Middle frontal gyrus (tissue), 1 donor: ENCODE measurements around the gene VARS1.
"Not testable (repeated sequence)": the region's sequence is repeated elsewhere in the genome, so short reads cannot be mapped to it uniquely, and the experiment has no call there.

Experiments
- DNase-seq: peaks from one replicate; pipeline ENCODE4 v3.0.0-alpha.2; 2015; ENCODE audit warnings: low spot score; ENCODE audit errors: extremely low spot score

VARS1 gene

DNA sequence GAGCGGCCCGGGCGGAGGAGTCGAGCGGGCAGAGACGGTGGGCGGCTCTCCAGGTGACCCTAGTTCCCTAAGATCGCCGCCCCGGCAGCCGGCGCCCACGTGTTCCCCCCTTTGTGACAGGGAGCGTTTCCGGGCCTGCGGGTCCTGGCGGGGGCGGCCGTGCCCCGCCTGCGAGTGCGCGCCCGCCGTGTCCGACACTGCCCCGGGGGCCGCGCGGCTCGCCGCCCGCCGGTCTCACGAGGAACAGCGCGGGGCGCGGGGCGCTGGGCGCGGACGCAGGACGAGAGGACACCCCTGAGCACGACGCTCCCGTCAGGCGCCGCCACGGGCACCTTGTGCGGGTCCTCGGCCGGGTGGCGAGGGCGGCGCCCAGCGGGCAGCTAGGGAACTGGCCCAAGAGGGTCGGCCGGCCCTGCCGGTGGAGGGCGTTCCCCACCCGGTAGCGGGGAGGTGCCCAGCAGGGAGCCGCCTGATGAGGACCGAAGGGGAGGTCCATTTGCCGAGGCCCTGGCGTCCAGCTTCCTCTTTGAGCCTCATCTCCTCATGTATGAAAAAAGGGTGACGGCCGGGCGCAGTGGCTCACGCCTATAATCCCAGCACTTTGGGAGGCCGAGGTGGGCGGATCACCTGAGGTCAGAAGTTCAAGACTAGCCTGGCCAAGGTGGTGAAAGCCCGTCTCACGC, at the start of gene VARS1:
Gene VARS1 (minus strand): TSS at position 137 of the 683 bp plus-strand sequence. CDS start 535 bp downstream, outside the sequence.
- DNase-seq, result peak; percentile 82

DNA sequence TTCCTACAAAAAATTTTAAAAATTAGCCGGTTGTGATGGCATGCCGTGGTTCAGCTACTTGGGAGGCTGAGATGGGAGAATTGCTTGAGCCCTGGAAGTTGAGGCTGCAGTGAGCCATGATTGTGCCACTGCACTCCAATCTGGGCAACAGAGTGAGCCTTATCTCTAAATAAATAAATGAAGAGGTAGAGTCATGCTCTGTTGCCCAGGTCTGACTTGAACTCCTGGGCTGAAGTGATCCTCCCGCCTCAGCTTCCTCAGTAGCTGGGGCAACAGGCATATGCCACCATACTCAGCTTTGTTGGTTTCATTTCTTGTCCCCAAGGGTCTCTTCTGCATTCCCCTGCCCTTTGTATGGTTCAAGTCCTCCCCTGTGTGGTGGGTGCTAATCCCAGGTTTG, 49.0 kb upstream of the VARS1 start:
- DNase-seq, result no peak

DNA sequence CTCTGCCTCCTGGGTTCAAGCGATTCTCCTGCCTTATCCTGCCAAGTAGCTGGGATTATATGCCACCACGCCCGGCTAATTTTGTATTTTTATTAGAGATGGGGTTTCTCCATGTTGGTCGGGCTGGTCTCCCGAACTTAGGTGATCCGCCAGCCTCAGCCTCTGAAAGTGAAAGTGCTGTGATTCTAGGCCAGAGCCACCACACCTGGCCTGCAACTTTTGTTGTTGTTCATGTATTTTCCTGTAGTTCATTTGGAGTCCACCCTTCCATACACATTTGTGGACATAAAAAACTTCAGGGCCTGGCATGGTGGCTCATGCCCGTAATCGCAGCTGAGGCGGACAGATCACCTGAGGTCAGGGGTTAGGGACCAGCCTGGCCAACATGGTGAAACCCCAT, 46.5 kb upstream of the VARS1 start:
- no peak for DNase-seq

DNA sequence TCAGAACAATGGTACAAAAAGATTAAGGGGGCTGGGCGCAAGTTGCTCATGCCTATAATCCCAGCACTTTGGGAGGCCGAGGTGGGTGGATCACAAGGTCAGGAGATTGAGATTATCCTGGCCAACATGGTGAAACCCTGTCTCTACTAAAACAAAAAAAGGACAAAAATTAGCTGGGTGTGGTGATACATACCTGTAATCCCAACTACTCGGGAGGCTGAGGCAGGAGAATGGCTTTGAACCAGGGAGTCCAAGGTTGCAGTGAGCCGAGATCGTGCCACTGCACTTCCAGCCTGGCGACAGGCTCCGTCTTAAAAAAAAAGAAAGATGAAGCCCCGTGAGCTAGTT, 44.2 kb upstream of the VARS1 start:
- DNase-seq, result not testable (repeated sequence)

DNA sequence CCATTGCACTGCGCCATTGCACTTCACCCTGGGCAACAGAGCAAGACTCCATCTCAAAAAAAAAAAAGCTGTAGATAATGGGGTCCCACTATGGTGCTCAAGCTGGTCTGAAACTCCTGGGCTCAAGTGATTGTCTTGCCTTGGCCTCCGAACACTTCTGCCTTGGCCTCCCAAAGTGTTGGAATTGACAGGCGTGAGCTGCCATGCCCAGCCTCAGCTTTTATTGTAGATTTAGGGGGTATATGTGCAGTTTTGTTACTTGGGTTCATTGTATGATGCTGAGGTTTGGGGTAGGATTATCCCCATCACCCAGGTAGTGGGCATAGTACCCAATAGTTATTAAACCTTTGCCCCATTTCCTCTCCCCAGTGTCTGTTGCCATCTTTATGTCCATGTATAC, 43.4 kb upstream of the VARS1 start:
- DNase-seq, result no peak

DNA sequence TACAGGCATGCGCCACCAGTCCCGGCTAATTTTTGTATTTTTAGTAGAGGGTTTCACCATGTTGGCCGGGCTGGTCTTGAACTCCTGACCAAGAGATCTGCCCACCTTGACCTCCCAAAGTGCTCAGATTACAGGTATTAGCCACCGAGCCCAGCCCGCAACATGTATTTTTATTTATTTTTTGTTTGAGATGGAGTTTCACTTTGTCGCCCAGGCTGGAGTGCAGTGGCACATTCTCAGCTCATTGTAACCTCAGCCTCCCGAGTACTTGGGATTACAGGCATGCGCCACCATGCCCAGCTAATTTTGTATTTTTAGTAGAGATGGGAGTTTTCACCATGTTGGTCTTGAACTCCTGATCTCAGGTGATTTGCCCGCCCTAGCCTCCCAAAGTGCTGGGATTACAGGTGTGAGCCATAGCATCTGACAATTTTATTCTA, 42.6 kb upstream of the VARS1 start:
- DNase-seq, result not testable (repeated sequence)

DNA sequence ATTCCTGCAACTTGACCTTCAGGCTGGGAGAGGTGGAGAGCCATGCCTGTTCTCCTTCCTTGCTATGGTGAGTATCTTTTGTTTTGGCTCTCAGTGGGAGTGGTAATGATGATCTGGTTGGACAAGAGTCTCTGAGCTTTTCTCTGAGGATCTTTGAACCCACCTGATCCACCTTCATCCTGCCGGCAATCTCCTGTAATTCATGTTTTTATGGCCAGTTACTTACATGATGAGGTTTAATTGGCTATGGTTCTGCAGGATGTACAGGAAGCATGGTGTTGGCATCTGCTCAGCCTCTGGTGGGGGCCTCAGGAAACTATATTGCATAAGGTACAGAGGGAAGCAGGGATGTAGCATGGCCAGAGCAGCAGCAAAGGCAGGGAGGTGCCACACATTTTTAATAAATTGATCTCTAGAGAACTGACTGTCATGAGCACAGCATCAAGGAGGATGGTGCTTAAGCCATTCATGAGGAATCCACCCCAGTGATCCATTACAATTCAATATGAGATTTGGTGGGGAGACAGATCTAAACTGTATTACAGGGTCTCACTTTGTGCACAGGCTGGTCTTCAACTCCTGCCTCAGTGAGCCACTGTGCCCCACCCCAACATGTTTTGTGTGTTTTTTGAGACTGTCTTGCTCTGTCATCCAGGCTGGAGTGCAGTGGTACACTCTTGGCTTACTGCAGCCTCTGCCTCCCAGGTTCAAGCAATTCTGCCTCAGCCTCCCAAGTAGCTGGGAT, 42.0 kb upstream of the VARS1 start:
- DNase-seq, result no peak

DNA sequence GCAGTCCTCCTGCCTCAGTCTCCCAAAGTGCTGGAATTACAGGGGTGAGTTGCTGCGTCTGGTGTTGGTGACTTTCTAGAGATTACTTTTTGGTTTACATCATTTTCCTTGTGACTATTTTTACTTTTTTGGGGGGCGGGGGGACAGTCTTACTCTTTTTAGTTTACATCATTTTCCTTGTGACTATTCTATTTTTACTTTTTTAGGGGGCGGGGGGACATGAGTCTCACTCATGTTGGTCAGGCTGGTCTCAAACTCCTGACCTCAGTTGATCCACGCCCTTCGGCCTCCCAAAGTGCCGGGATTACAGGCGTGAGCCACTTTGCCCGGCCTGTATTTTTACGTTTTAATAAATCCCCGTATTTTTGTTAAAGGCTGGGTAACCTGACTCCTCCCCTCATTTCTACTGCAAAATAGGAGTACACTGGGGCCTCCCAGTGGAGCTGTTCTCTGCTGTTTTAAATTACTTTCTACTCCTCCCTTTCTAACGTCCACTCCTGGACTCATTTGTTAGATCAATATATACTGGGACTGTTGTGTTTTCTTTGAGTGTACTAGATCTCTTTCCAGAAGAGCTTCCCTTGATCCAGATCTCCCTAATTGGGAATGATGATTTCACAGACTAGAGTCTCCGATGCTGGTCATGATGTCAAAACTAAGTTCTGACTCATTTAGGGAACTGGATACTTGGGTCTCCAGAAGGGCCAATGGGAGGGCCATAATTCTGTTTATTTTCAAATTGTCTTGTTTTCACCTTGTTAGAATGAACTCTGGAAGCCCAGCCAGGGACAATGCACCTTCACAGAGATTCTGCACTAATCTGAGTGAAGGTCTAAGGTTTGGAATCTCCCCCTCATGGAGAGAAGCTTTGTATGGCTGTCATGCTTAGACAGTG, 41.2 kb upstream of the VARS1 start:
- no peak for DNase-seq

DNA sequence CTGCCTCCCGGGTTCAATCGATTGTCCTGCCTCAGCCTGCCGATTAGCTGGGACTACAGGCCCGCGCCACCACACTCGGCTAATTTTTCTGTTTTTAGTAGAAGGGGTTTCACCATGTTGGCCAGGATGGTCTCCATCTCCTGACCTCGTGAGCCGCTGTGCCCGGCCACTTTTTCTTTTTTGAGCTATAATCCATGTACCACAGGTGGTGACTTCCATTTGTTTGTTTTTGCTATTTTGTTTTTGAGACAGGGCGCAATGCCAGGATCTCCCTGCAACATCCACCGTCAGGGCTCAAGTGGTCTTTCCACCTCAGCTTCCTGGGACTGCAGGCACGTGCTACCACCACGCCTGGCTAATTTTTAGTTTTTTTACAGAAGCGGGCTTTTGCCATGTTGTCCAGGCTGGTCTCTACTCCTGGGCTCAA, 40.5 kb upstream of the VARS1 start:
- no peak for DNase-seq

DNA sequence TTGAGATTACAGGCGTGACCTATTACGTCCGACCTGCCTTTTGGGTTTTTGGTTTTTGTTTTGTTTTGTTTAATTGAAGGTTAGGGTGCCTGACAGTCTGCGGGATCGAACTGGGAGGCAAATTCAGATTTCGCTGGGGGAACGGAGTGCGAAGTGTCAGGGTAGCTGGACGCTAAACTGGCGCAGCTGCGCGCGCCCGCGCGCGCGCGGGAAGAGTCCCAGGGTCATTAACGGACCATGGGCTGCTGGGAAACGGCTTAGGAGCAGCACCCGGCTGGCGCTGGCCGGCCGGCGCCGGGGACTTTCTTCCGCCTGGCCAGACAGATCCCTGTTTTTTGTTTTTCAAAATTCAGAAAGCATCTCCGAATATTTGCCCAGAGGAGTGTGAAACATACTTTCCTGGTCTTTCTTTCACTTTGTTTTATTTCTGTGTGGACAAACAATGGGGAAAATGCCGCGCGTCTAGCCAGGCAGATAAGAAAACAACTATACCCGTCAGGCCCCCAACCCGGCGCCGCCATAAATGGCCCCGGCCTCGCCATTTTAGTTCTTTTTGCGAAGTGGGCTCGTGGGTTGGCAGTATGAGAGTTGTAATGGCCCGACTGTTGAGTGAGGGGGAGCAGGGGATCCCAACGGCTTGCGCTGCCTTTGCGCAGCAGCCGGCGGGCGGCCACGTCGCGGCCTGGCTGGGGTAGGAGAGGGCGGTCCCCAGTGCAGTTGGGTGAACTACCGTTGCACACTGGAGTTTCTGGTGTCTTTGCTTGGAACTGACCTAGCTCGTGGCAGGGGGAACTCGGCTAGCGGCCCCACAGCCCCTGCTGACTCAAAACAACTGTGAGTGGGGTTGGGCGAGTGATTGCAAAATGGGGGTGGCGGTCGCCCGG, 39.1 kb upstream of the VARS1 start:
- DNase-seq, result peak; percentile 78

DNA sequence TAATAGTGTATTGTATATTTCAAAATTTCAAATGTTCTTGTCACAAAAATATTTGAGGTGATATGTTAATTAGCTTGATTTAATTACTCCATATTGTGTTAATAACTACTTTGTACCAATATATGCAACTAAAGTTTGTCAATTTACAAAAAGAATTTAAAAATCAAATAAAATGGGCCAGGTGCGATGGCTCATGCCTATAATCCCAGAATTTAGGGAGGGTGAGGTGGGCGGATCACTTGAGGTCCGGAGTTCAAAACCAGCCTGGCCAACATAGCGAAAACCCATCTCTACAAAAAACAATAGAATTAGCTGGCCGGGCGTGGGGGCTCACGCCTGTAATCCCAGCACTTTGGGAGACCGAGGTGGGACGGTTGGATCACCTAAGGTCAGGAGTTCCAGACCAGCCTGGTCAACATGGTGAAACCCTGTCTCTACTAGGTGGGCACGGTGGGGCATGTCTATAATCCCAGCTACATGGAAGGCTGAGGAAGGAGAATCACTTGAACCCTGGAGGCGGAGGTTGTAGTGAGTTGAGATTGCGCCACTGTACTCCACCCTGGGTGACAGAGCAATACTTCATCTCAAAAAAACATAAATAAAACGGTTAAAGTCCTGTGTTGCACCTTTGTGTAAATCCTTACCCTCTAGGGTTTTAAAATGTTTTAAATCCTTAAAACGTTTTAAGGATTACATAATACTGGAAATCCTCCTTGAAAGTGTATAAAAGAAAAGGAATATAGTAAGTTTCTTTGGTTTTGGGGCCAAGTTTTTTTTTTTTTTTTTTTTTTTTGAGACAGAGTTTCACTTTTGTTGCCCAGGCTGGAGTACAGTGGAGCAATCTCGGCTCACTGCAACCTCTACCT, 36.0 kb upstream of the VARS1 start:
- DNase-seq, result no peak

DNA sequence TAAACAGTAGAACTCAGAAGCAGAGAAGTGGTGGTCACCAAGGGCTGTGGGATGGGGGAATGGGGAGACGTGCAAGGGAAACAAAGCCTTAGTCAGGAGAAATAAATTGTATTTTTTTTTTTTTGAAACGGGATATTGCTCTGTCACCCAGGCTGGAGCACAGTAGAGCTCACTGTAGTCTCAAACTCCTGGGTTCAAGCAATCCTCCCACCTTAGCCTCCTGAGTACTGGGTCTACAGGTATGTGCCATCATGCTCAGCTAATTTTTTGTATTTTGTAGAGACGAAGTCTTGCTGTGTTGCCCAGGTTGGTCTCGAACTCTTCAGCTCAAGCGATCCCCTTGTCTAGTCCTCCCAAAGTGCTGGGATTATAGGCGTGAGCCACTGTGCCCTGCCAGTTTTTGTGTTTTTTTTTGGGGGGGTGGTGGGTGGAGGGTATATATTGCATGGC, 35.4 kb upstream of the VARS1 start:
- no peak for DNase-seq

DNA sequence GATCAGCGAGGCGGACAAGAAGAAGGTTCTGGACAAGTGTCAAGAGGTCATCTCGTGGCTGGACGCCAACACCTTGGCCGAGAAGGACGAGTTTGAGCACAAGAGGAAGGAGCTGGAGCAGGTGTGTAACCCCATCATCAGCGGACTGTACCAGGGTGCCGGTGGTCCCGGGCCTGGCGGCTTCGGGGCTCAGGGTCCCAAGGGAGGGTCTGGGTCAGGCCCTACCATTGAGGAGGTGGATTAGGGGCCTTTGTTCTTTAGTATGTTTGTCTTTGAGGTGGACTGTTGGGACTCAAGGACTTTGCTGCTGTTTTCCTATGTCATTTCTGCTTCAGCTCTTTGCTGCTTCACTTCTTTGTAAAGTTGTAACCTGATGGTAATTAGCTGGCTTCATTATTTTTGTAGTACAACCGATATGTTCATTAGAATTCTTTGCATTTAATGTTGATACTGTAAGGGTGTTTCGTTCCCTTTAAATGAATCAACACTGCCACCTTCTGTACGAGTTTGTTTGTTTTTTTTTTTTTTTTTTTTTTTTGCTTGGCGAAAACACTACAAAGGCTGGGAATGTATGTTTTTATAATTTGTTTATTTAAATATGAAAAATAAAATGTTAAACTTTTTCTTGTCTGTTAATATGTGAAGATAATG, 34.2 kb upstream of the VARS1 start:
- DNase-seq, result no peak

DNA sequence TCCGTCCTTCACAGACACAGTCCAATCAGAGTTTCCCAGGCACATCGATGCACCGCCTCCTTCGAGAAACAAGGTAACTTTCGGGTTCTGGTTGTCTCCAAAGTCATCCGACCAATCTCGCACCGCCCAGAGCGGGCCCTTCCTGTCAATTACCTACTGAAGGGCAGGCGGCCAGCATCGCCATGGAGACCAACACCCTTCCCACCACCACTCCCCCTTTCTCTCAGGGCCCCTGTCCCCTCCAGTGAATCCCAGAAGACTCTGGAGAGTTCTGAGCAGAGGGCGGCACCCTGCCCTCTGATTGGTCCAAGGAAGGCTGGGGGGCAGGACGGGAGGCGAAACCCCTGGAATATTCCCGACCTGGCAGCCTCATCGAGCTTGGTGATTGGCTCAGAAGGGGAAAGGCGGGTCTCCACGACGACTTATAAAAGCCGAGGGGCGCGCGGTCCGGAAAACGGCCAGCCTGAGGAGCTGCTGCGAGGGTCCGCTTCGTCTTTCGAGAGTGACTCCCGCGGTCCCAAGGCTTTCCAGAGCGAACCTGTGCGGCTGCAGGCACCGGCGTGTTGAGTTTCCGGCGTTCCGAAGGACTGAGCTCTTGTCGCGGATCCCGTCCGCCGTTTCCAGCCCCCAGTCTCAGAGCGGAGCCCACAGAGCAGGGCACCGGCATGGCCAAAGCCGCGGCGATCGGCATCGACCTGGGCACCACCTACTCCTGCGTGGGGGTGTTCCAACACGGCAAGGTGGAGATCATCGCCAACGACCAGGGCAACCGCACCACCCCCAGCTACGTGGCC, 31.9 kb upstream of the VARS1 start, which contains the start of gene HSPA1B:
Gene HSPA1B (plus strand): TSS at position 453 of the 794 bp plus-strand sequence. CDS start 213 bp downstream, at position 666.
- peak; percentile 92 for DNase-seq

DNA sequence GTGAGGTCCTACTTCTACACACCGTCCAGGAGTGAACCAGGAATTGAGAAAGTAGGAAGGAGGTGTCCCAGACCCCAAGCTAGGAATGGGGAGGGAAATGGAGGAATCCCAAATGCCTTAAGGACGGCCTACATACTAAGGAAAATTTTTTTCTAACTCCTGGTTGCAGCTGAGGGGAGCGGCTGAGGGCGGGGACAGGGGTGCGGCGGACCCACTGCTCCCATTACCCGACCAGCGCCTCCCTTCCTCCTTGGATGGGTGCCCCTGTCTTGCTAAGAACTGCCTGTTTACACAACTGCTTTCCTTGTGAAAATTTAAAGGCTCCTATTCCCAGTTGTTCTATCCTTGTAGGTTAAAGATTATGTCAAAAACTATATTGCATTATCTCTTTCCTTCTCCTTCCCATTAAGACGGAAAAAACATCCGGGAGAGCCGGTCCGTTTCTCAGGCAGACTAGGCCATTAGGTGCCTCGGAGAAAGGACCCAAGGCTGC, 31.3 kb upstream of the VARS1 start:
- no peak for DNase-seq

DNA sequence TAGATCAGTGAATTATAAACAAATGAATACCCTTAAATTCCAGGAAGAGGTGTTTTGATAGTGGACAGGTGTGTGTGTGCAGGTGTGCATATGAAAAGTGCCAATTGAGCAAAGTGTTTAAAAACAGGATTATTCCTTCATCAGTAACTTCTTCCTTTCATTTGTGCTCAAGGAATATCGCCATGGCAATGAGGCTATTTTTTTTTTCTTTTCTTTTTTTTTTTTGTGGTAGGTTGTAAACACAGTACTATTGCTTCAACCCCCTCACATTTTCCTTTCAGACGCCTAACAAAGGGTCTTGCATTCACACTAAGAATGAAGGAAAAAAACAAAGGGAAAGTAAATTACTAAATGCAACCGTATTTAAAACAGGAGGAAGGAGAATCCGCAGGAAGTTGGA, 30.0 kb upstream of the VARS1 start:
- DNase-seq, result no peak

DNA sequence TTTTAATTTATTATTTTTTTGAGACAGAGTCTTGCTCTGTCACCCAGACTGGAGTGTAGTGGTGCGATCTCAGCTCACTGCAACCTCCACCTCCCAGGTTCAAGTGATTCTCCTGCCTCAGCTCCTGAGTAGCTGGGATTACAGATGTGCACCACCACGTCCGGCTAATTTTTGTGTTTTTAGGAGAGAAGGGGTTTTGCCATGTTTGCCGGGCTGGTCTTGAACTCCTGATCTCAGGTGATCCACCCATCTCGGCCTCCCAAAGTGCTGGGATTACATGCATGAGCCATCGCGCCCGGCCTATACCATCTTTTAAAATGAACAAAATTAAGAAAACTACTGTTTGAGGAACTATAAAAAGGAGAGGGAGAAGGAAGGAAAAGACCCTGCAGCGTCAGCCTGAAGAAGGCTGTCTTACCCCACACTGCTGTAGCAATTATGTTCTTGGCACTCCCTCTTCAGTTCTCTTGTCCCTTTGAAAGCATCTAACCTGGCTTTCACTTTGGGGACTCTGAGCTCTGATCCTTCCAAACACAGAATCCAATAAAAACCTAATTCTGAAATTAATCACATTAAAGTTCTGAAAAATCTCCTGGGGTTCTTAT, 28.1 kb upstream of the VARS1 start:
- DNase-seq, result not testable (repeated sequence)
